Esophagus squamous epithelium (tissue), 5 donors: ENCODE data around the gene DTNB. TPM values are rescaled to one million over a fixed set of nuclear protein-coding genes. Genes with fewer than 3 reads are reported as not detected.

Experiments used
- DNase-seq: peaks from one replicate; lab custom pipeline; 2025; lab: John Stamatoyannopoulos, UW
- H3K27ac ChIP-seq, 4 donors: fragments of 200-600 bp; sonication (generic); one replicate each; pipeline ENCODE4 v1.5.1; 2016 to 2019; ENCODE audit warnings: mild to moderate bottlenecking in 1 of 4
- H3K27me3 ChIP-seq, 4 donors: fragments of 200-600 bp; sonication (generic); 1 replicate in 3 of 4; 2 replicates in 1 of 4; pipeline versions ENCODE4 v1.5.1 to v1.6.0; 2017 to 2021; ENCODE audit warnings: antibody characterized with exemption in 1 of 4
- H3K36me3 ChIP-seq, 3 donors: fragments of 200-600 bp; sonication (generic); one replicate each; pipeline ENCODE4 v1.5.1; 2016 to 2019
- H3K4me1 ChIP-seq, 3 donors: fragments of 200-600 bp; sonication (generic); one replicate each; pipeline ENCODE4 v1.5.1; 2017 to 2019
- H3K4me3 ChIP-seq, 4 donors: fragments of 200-600 bp; sonication (generic); 1 replicate in 3 of 4; 2 replicates in 1 of 4; pipeline ENCODE4 v1.5.1; 2016 to 2019; ENCODE audit warnings: mild to moderate bottlenecking in 2 of 4, moderate library complexity in 1 of 4
- H3K9me3 ChIP-seq, 3 donors: fragments of 200-600 bp; sonication (generic); one replicate each; pipeline ENCODE4 v1.5.1; 2016 to 2019
- POLR2A ChIP-seq, 4 donors: fragments of 450-650 bp; IDR thresholded peaks; one replicate each; pipeline ENCODE4 v1.6.1; 2017; ENCODE audit warnings: antibody characterized with exemption in 4 of 4, mild to moderate bottlenecking in 4 of 4, moderate library complexity in 3 of 4
- WGBS, 2 donors: methylation state at CpG; one replicate each; pipeline ENCODE4 v1.1.5; 2018; 5-methylcytosine and 5-hydroxymethylcytosine counted together
- intact Hi-C: fragments of 100-400 bp; cut with DNase I; formaldehyde crosslinking; loops from one replicate; pipeline ENCODE4 v1.15.0; 2022
- total RNA-seq, 4 donors: library from RNA; depleted of rRNA; stranded (reverse); fragments of >200 nt; gene quantifications; one replicate each; pipeline ENCODE4 v1.1.0, GENCODE V29; 2016
- TF ChIP-seq, protein P1 (sequence below), 6 experiments: fragments of 450-650 bp in 4 of 6; fragments of 200-600 bp in 2 of 6; sonication (generic) in 2 of 6; IDR thresholded peaks; one replicate each; pipeline ENCODE4 v1.5.1; 2016 to 2019; ENCODE audit warnings: antibody characterized with exemption in 6 of 6, mild to moderate bottlenecking in 4 of 6, moderate library complexity in 4 of 6
- donor health status: DM: yes; HTN: yes; CAD: no.

Gene DTNB
- total RNA-seq, 4 donors from 2014 or later = 7.8 to 17.2 (median 9.6) TPM

DNA sequence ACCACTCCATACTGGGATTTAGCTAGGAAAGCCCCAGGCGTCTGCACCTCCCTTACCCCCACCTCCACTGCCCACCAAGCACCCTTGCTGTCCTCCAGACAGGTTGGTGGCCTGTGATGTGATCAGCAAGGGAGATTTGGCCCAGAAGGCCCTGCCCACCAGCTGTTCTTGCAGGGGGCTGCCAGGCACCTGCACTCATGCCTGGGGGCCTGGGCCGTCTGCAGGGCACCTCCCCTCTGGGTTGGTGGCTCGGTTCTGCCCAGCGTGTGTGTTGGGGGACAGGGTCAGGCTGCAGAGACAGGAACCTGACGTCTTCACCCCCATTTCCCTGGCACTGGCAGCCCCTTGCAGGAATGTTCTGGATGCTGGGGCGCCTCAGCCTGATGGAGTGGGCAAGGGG, 337.4 kb downstream of the DTNB start:
- no peak for DNase-seq
- Histone ChIP-seq H3K4me1 (peaks cover 8 to 79% (median 13%) of the 10 kb centered on the region in 3 donors), H3K27me3 (no peaks in the 10 kb centered on the region), H3K36me3 (no peaks in the 10 kb centered on the region), H3K4me3 (no peak overlapping the region), H3K27ac (no peak overlapping the region), H3K9me3 (no peaks in the 10 kb centered on the region)
- TF ChIP-seq POLR2A (IDR thresholded peaks at IDR 0.05) = no peak
- TF ChIP-seq, protein P1, sequence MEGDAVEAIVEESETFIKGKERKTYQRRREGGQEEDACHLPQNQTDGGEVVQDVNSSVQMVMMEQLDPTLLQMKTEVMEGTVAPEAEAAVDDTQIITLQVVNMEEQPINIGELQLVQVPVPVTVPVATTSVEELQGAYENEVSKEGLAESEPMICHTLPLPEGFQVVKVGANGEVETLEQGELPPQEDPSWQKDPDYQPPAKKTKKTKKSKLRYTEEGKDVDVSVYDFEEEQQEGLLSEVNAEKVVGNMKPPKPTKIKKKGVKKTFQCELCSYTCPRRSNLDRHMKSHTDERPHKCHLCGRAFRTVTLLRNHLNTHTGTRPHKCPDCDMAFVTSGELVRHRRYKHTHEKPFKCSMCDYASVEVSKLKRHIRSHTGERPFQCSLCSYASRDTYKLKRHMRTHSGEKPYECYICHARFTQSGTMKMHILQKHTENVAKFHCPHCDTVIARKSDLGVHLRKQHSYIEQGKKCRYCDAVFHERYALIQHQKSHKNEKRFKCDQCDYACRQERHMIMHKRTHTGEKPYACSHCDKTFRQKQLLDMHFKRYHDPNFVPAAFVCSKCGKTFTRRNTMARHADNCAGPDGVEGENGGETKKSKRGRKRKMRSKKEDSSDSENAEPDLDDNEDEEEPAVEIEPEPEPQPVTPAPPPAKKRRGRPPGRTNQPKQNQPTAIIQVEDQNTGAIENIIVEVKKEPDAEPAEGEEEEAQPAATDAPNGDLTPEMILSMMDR (IDR thresholded peaks at IDR 0.05) = no peak
- 68 to 100% methylated on average over 2 of the region's 6 CpGs for WGBS, 2 donors
- intact Hi-C loops = no loop called here

- no peaks in the 10 kb centered on the region for H3K27me3 ChIP-seq
- peaks cover 4 to 81% (median 10%) of the 10 kb centered on the region in 3 donors for H3K4me1 ChIP-seq
- 66 to 88% methylated on average over 2 to 8 of the region's 8 CpGs for WGBS, 2 donors
- no peak for TF ChIP-seq POLR2A (IDR thresholded peaks at IDR 0.05)
- TF ChIP-seq, protein P1 (IDR thresholded peaks at IDR 0.05) = no peak
- no peak overlapping the region for H3K27ac ChIP-seq
- H3K4me3 ChIP-seq = no peak overlapping the region
- intact Hi-C loops = no loop called here
- H3K9me3 ChIP-seq = no peaks in the 10 kb centered on the region
- no peak for DNase-seq
- no peaks in the 10 kb centered on the region for H3K36me3 ChIP-seq
These were observed 338.2 kb downstream of the DTNB start for GRCh38 chr2:25335204-25335603.

GRCh38 chr2:25334482-25334881, 338.9 kb downstream of the DTNB start:
- H3K9me3 ChIP-seq = no peaks in the 10 kb centered on the region
- intact Hi-C loops = no loop called here
- TF ChIP-seq POLR2A (IDR thresholded peaks at IDR 0.05) = no peak
- TF ChIP-seq, protein P1 (IDR thresholded peaks at IDR 0.05) = no peak
- H3K4me1 ChIP-seq = peaks cover 0 to 81% (median 3%) of the 10 kb centered on the region in 3 donors
- H3K4me3 ChIP-seq = no peak overlapping the region
- H3K27ac ChIP-seq = no peak overlapping the region
- WGBS, 2 donors = 91 to 92% methylated on average over 6 to 8 of the region's 8 CpGs
- no peaks in the 10 kb centered on the region for H3K36me3 ChIP-seq
- no peak for DNase-seq
- no peaks in the 10 kb centered on the region for H3K27me3 ChIP-seq

DNA sequence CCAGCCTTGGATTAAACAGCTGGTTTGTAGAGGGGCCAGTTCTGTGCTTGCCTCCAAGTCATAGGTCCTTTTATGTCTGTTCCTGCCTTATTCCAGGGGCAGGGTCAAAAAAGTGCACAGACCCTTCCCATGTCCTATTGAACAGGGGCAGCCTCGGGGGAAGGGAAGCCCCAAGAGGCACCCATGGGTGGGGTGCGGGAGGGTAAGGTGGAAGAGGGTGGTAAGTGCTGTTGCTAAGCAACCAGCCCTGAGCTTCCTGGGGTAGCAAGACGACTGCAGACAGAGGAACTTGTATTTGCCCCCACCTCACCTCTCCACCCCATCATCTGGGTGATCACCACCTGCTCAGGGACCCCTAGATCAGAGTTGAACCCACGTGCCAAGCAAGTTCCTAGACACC, 339.4 kb downstream of the DTNB start:
- intact Hi-C loops = no loop called here
- Histone ChIP-seq H3K27me3 (no peaks in the 10 kb centered on the region), H3K27ac (no peak overlapping the region), H3K9me3 (no peaks in the 10 kb centered on the region), H3K4me3 (no peak overlapping the region), H3K4me1 (peaks cover 0 to 81% (median 0%) of the 10 kb centered on the region in 3 donors), H3K36me3 (no peaks in the 10 kb centered on the region)
- TF ChIP-seq POLR2A (IDR thresholded peaks at IDR 0.05) = no peak
- TF ChIP-seq, protein P1 (IDR thresholded peaks at IDR 0.05) = no peak
- no peak for DNase-seq
- 46 to 56% methylated on average over 2 to 4 of the region's 4 CpGs for WGBS, 2 donors

GRCh38 chr2:25332571-25332970, 340.8 kb downstream of the DTNB start:
- 80% methylated on average over 4 of the region's 9 CpGs; no CpG with 5 or more reads in 1 of the 2 donors for WGBS, 2 donors
- Histone ChIP-seq H3K27ac (peak overlapping the region in 1 of 4 donors; percentile 21), H3K36me3 (peaks cover 0 to 4% (median 0%) of the 10 kb centered on the region in 3 donors), H3K4me1 (peaks cover 0 to 79% (median 5%) of the 10 kb centered on the region in 3 donors), H3K4me3 (no peak overlapping the region), H3K27me3 (no peaks in the 10 kb centered on the region), H3K9me3 (no peaks in the 10 kb centered on the region)
- no peak for TF ChIP-seq POLR2A (IDR thresholded peaks at IDR 0.05)
- TF ChIP-seq, protein P1 (IDR thresholded peaks at IDR 0.05) = no peak
- DNase-seq = no peak
- intact Hi-C loops = no loop called here
